Stimulated activated CD8-positive, alpha-beta memory T cell treated with anti-CD3 and anti-CD28 coated beads, Interleukin-4, amount 100 ng/mL, for 24 hours (primary cell): ENCODE measurements around the gene CCNB2.
A peak's percentile ranks its signal among the peaks of the same experiment; 100 is the strongest.
"Not testable (repeated sequence)": the region's sequence is repeated elsewhere in the genome, so short reads cannot be mapped to it uniquely, and the experiment has no call there.

Source experiments
- DNase-seq: peaks from one replicate; pipeline ENCODE4 v3.0.0-alpha.2; 2020; ENCODE audit warnings: low read depth

CCNB2 gene

DNA sequence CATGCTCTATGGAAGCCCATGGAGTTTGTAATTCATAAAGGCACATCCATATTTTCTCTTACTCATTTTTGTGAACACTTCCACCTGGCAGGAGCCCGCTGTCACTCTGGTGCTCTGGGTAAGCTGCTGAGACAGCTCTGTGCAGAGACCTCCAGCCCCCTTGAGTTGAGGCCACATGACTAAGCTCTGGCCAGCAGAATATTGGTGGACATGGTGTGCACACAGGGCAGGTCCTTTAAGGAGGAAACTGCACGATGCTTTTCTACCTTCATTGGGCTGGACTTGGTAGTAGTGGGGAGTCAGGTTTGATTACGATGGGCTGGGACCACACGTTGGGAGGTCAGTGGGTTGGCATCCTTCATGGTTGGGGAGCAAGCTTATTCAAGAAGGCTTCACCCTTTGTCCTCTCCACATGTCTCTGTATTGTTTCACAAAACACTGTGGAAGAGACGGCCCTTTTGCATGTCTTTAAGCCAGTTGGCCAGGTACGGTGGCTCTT, 29.0 kb downstream of the CCNB2 start:
- no peak for DNase-seq

- no peak for DNase-seq
Observed at GRCh38 chr15:59137566-59137965, 32.6 kb downstream of the CCNB2 start.

DNA sequence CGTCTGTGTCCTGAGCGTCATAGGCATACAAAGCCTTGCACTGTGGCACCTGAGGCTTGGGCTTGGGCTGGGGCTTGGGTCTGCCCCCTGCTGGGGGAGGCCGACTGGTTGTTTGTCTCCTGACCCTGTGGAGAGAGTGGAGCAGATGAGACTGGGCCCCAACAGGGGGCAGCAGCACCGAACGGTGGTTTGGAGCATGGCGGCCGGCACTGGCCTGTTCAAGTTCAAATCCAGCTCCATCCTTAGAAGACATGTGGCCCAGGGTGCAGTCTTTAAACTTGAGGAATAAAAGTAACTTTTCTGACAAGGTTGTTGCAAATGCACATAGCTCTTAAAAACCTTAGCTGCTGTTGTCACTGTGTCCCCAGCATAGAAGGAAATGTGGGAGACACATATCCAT, 33.3 kb downstream of the CCNB2 start:
- peak; percentile 31 for DNase-seq

- DNase-seq, result no peak
Observed at GRCh38 chr15:59140422-59141226, 35.7 kb downstream of the CCNB2 start.

DNA sequence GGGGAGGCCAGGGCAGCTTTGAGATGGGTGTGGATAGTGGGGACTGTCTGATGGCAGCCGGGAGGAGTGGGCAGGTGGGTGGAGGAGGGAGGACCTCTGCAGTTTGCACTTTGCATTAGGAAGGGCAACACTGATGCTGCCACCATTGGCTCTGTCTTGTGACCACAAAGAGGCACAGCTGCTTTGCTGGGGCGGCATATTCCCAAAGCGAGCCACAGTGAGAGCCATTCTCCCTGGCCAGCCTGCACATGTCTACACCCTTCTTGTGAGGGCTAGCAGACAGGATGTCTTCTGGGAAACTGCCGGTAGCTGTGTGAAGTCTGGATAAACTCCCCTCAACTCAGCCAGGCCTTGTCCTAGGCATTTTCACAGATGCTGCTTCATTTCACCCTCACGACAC, 38.3 kb downstream of the CCNB2 start:
- no peak for DNase-seq

GRCh38 chr15:59144594-59144993, 39.6 kb downstream of the CCNB2 start:
- not testable (repeated sequence) for DNase-seq

GRCh38 chr15:59147666-59148065, 42.7 kb downstream of the CCNB2 start:
- DNase-seq, result no peak

DNA sequence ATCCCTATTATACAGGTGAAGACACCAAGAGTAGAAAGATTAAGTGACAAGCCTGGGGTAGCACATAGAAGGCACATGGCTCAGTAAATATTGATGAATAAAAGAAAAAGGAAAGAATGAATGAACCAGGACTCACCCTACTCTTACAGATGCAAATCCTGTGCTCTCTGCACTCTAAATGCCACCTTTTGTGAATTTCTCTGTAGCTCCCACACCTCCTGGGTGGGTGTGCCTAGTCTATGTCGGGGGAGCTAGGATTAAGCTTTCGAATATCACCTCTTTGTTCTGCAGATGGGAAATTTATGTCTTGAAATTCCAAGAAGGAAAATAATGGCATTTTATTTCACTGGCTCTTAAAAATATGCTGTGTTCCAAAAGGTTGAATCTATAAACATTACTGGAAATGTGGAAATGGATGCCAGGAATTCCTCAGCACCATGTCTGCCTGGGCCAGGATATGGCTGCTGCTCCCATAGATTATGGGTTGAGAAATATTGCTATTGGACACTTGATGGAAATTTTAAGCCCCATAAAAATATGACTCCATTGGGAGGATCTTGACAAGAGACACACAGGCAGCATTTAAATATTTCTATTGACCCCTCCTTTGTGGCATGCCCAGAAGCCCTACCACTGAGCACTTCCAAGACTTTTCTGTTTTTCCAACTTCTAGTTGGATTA, 43.3 kb downstream of the CCNB2 start:
- no peak for DNase-seq

GRCh38 chr15:59150185-59150584, 45.2 kb downstream of the CCNB2 start:
- DNase-seq, result no peak

DNA sequence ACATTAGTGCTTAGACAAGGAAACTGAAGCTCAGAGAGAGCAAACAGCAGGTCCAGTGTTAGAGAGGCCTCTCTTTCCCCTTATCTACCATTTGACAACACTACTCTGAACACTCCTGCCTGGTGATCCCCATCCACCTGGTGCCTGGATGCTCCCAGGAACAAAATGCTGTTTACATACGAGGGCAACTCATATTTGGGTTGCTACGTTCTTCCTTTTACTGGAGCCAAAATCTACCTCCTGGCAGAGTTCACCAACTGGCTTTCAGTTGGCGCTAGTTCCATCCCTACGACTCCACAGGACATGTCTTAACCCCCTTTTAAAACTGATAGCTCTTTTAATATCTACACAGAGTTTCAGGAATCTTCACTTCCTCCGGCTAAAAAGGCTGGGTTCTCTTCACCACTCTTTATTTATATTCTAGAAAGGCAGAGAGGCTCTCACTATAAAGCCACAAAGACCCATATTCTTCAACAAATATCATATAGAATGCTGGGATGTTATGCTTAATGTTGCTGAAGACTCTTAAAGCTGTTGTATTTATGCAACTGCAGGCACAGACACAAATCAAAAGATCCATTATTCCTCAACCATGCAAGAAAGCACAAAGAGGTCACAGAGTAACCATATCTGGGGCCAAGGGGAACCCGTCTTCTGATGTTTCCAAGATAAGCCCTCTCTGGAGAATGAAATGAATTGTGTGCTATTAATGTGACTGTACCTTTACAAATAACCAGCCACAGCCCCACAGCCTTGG, 47.9 kb downstream of the CCNB2 start:
- no peak for DNase-seq

GRCh38 chr15:59153466-59153865, 48.5 kb downstream of the CCNB2 start:
- DNase-seq, result no peak

DNA sequence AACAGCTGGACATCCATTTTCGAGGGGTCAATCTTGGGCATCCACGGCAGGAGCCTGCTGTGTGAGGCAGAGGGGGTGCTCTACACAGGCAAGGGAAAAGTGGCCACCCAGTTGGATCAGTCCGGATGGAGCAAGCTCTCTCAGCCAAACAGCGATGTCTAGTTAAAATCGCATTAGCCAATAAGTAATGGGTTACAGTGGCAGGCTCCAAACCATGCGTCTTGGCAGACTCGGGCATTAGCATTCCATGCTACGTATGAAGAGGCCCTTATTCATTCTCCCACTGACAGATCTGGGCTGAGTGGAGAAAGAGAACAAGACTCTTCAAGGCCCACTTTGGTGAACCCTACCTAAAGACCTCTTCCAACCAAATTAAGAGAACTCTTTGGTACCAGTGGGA, 49.3 kb downstream of the CCNB2 start:
- DNase-seq, result no peak

DNA sequence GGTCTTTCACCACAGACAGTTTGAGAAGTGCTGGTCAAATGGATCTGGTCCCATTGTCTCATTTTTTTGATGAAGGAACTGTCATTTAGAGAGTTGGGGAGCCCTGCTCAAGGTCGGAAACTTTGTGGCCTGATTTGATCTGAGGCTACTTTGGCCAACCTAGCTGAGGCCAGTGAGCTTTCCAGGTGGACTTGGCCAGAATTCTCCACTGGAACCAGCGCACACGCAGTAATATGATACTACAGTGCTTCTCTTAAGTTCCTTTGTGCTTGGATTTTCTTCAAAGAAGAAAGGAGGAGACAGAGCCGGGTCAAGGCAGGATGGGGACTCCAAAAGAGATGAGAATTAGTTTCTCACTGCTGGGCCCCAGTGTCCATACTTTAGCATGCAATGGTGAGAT, 50.5 kb downstream of the CCNB2 start:
- no peak for DNase-seq

GRCh38 chr15:59157396-59157795, 52.5 kb downstream of the CCNB2 start:
- no peak for DNase-seq

GRCh38 chr15:59157840-59158700, 53.1 kb downstream of the CCNB2 start:
- DNase-seq, result no peak

DNA sequence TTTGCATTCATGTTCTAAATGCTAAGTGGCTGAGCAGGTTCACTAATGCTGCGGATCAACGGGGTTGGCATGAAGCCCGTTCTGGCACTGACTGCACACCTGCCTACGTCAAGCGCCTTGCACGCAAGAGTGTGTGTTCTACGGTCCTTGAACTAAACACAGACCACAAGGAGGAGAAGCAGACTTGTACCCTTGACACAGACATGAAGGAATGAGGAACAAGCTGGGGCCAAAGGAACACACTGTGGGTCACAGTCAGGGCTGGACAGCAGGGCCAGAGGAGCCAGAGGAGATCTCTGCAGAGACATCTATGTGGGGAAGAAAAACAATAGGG, 53.7 kb downstream of the CCNB2 start:
- DNase-seq, result no peak

DNA sequence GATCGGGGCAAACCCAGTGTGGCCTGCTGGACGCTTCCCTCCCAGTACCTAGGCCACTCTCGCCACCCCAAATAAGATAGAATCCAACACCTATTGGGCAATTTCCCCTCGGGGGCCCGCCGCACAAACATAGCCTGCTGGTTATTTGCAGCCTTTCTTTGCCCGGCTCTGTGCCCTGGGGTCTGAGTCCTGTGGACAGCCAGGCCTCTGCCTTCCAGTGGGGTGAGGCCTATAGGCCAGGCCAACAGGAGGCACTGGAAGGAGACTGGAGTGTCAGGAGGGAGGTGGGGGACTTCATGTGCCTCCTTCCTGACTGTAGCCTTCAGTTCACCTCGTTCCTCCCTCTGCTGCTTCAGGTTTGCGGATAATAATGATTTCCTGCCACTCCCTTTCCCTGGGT, 54.3 kb downstream of the CCNB2 start:
- no peak for DNase-seq

GRCh38 chr15:59160880-59161593, 56.1 kb downstream of the CCNB2 start:
- DNase-seq, result no peak

- not testable (repeated sequence) for DNase-seq
Observed at GRCh38 chr15:59162080-59162479, 57.1 kb downstream of the CCNB2 start.

DNA sequence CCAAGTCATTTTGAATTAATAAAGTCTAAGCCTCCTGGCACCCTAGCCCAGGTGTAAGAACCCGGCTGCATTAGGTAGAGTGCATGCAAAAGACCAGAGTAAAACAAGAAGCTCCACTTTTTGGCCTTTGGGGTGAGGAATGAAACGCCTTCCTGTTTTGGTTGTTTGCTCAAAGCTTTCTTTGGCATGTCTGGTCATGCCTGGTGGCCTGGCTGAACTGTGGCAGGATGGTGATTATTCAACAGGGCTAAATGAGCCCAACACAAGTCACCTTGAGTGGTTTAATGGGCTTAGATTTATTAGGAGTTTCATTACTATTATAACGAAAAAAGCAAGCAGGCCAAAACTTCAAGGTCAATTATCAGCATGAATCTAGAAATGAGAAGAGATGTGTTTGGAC, 60.8 kb downstream of the CCNB2 start:
- no peak for DNase-seq

DNA sequence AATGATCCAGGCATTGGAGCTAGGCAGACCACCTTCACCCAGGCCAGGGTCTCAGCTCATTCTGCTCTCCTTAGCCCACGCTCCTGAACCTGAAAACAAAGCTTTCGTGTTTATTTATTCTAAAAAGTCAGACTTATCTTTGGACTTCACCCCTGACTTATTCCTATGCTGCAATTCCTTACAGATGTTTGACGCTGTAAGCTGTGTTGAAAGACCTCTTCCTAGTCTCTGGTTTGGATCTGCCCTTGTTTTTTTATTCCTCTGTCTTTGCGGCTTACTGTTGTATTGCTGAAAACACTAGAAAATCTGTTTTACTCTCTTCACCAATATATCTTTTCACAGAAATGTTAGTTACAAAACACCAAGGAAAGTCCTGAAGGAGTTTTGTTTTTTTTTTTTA, 61.2 kb downstream of the CCNB2 start:
- no peak for DNase-seq
